Astrocyte (in vitro differentiated cells and primary cell): ENCODE measurements around the gene TAGLN2. TPM values are rescaled to one million over a fixed set of nuclear protein-coding genes. Genes with fewer than 3 reads are reported as not detected.

Experiments used
- DNase-seq: peaks from one replicate; pipeline ENCODE4 v3.0.0-alpha.2; 2010; ENCODE audit warnings: low read depth
- FAIRE-seq: peaks from 2 replicates; lab custom pipeline; 2011; peaks lifted over from hg19 to GRCh38; lab: Jason Lieb, UNC
- H2AFZ ChIP-seq: 2 replicates; pipeline ENCODE4 v1.6.0; 2012; ENCODE audit warnings: low read depth, low read length, inconsistent platforms
- H3K27ac ChIP-seq: 2 replicates; pipeline ENCODE4 v1.5.1; 2011; ENCODE audit warnings: low read depth, low read length, inconsistent platforms
- H3K27me3 ChIP-seq: 2 replicates; pipeline ENCODE4 v1.6.0; 2011; ENCODE audit warnings: low read length, inconsistent platforms; ENCODE audit not compliant: insufficient read depth
- H3K36me3 ChIP-seq: 2 replicates; pipeline ENCODE4 v1.5.1; 2011; ENCODE audit warnings: low read length, inconsistent platforms; ENCODE audit not compliant: insufficient read depth
- H3K4me1 ChIP-seq: 2 replicates; pipeline ENCODE4 v1.5.1; 2011; ENCODE audit warnings: low read length, inconsistent platforms; ENCODE audit not compliant: insufficient read depth
- H3K4me2 ChIP-seq: 2 replicates; pipeline ENCODE4 v1.6.0; 2012; ENCODE audit warnings: low read length, inconsistent platforms
- H3K4me3 ChIP-seq: 2 replicates; pipeline ENCODE4 v1.5.1; 2011; ENCODE audit warnings: low read depth, mild to moderate bottlenecking, low read length, inconsistent platforms; ENCODE audit not compliant: insufficient read depth
- H3K79me2 ChIP-seq: 2 replicates; pipeline ENCODE4 v1.6.0; 2012; ENCODE audit warnings: mild to moderate bottlenecking, low read length, inconsistent platforms; ENCODE audit not compliant: insufficient read depth
- H3K9ac ChIP-seq: 2 replicates; pipeline ENCODE4 v1.6.0; 2012; ENCODE audit warnings: mild to moderate bottlenecking, low read length, inconsistent platforms
- H3K9me3 ChIP-seq: 2 replicates; pipeline ENCODE4 v1.5.1; 2012; ENCODE audit warnings: low read depth, mild to moderate bottlenecking, low read length, inconsistent platforms; ENCODE audit not compliant: insufficient read depth
- H4K20me1 ChIP-seq: 2 replicates; pipeline ENCODE4 v1.6.0; 2012; ENCODE audit warnings: low read length, inconsistent platforms; ENCODE audit not compliant: insufficient read depth
- H3K27ac Mint-ChIP-seq: one replicate; pipeline ENCODE4 v1.8.0; 2021; ENCODE audit warnings: mild to moderate bottlenecking, mixed read lengths; ENCODE audit not compliant: unreplicated experiment
- H3K27me3 Mint-ChIP-seq: one replicate; pipeline ENCODE4 v1.8.0; 2021; ENCODE audit warnings: low read depth, mixed read lengths; ENCODE audit not compliant: unreplicated experiment
- H3K36me3 Mint-ChIP-seq: one replicate; pipeline ENCODE4 v1.8.0; 2021; ENCODE audit warnings: low read depth, mixed read lengths; ENCODE audit not compliant: unreplicated experiment
- H3K4me1 Mint-ChIP-seq: one replicate; pipeline ENCODE4 v1.8.0; 2021; ENCODE audit warnings: low read depth, mixed read lengths; ENCODE audit not compliant: unreplicated experiment
- H3K4me3 Mint-ChIP-seq: one replicate; pipeline ENCODE4 v1.8.0; 2021; ENCODE audit warnings: mild to moderate bottlenecking, moderate library complexity, mixed read lengths; ENCODE audit not compliant: unreplicated experiment
- H3K9me3 Mint-ChIP-seq: one replicate; pipeline ENCODE4 v1.8.0; 2021; ENCODE audit warnings: mild to moderate bottlenecking, mixed read lengths; ENCODE audit not compliant: unreplicated experiment
- CTCF ChIP-seq: IDR thresholded peaks from 2 replicates; pipeline ENCODE4 v1.5.1; 2011; ENCODE audit warnings: low read depth, mild to moderate bottlenecking, inconsistent platforms, low read length, moderate library complexity; ENCODE audit not compliant: insufficient read depth
- EZH2 ChIP-seq: IDR thresholded peaks from 2 replicates; pipeline ENCODE4 v1.6.1; 2012; ENCODE audit warnings: mild to moderate bottlenecking, low read length, inconsistent platforms; ENCODE audit not compliant: insufficient read depth
- total RNA-seq: library from RNA; stranded (reverse); gene quantifications from 2 replicates; pipeline ENCODE4 v1.2.1, GENCODE V29; 2021

The TAGLN2 gene
- total RNA-seq, 1 donor from 2014 or later, result 688 TPM

DNA sequence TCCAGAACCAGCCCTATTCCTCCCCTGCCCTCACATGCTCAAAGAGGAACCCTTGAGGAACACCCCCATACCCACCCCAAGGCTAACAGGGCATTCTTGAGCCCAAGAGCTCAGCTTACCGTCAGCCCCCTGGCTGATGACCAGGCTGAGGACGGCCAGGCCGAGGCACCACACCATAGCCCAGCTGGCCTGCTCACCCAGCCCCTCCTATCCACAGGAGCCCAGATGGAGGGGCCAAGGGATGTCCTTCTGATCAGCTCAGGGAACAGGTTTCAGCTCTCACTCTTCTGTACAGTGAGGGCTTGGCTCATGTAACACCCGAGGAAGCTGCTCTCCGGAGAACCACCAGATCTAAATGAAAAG is 18.0 kb upstream of the TAGLN2 start:
- Histone ChIP-seq H3K9ac (no peak overlapping the region), H3K4me2 (no peak overlapping the region), H3K4me1 (peaks cover 14% of the 10 kb centered on the region), H3K27ac (no peak overlapping the region), H4K20me1 (no peaks in the 10 kb centered on the region), H3K4me3 (no peak overlapping the region), H3K9me3 (no peaks in the 10 kb centered on the region), H3K79me2 (no peaks in the 10 kb centered on the region), H3K36me3 (no peaks in the 10 kb centered on the region), H3K27me3 (peaks cover 14% of the 10 kb centered on the region), H2AFZ (no peak overlapping the region)
- no peak for FAIRE-seq
- Mint-ChIP-seq H3K27me3 (peaks cover 52% of the 10 kb centered on the region), H3K4me3 (no peak overlapping the region), H3K36me3 (no peaks in the 10 kb centered on the region), H3K9me3 (no peaks in the 10 kb centered on the region), H3K4me1 (peaks cover 5% of the 10 kb centered on the region), H3K27ac (no peak overlapping the region)
- no peak for DNase-seq
- TF ChIP-seq EZH2 (no peak), CTCF (no peak)

GRCh38 chr1:159942632-159943277 is 17.4 kb upstream of the TAGLN2 start:
- Histone ChIP-seq H3K9ac (no peak overlapping the region), H3K27me3 (peaks cover 15% of the 10 kb centered on the region), H3K79me2 (no peaks in the 10 kb centered on the region), H2AFZ (no peak overlapping the region), H3K4me3 (no peak overlapping the region), H3K9me3 (no peaks in the 10 kb centered on the region), H3K36me3 (no peaks in the 10 kb centered on the region), H3K4me2 (no peak overlapping the region), H3K27ac (no peak overlapping the region), H4K20me1 (no peaks in the 10 kb centered on the region), H3K4me1 (peaks cover 14% of the 10 kb centered on the region)
- H3K27me3 Mint-ChIP-seq, result peaks cover 53% of the 10 kb centered on the region
- H3K27ac Mint-ChIP-seq, result no peak overlapping the region
- no peaks in the 10 kb centered on the region for H3K9me3 Mint-ChIP-seq
- H3K4me1 Mint-ChIP-seq, result peaks cover 5% of the 10 kb centered on the region
- FAIRE-seq (no peak), DNase-seq (no peak)
- no peak overlapping the region for H3K4me3 Mint-ChIP-seq
- H3K36me3 Mint-ChIP-seq, result no peaks in the 10 kb centered on the region
- TF ChIP-seq CTCF (no peak), EZH2 (no peak)
